ENCODE measurements around the gene MR1.
"Not testable (repeated sequence)": the region's sequence is repeated elsewhere in the genome, so short reads cannot be mapped to it uniquely, and the experiment has no call there.

MR1 gene

DNA sequence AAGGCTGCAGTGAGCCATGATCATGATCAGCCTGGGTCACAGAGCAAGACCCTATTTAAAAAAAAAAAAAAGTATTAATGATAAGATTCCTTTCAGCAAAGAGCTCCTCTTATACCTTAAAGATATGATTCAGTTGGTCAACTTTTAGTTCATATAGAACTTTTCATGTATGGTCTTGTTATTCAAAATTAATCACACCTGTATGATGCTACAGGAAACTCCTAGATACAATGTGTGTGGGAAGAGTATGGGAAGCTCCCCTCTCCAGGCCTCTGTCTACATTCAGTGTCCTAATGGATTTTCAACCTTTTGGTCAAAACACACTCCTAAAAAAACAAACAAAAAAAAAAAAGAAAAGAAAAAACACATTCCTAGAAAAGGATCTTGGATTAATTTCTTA is 17.1 kb downstream of the MR1 start:
- TF ChIP-seq, protein P1, sequence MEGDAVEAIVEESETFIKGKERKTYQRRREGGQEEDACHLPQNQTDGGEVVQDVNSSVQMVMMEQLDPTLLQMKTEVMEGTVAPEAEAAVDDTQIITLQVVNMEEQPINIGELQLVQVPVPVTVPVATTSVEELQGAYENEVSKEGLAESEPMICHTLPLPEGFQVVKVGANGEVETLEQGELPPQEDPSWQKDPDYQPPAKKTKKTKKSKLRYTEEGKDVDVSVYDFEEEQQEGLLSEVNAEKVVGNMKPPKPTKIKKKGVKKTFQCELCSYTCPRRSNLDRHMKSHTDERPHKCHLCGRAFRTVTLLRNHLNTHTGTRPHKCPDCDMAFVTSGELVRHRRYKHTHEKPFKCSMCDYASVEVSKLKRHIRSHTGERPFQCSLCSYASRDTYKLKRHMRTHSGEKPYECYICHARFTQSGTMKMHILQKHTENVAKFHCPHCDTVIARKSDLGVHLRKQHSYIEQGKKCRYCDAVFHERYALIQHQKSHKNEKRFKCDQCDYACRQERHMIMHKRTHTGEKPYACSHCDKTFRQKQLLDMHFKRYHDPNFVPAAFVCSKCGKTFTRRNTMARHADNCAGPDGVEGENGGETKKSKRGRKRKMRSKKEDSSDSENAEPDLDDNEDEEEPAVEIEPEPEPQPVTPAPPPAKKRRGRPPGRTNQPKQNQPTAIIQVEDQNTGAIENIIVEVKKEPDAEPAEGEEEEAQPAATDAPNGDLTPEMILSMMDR (IDR thresholded peaks at IDR 0.05; ENCODE audit: low read depth, low read length, missing control alignments), result no peak
- in situ Hi-C loops (cut with HindIII; ENCODE audit: low sequenced_read_pairs), result no loop called here
- DNase-seq (ENCODE audit: low read depth), result no peak
- no peak overlapping the region for H3K4me3 ChIP-seq (ENCODE audit: low read depth, low read length)

DNA sequence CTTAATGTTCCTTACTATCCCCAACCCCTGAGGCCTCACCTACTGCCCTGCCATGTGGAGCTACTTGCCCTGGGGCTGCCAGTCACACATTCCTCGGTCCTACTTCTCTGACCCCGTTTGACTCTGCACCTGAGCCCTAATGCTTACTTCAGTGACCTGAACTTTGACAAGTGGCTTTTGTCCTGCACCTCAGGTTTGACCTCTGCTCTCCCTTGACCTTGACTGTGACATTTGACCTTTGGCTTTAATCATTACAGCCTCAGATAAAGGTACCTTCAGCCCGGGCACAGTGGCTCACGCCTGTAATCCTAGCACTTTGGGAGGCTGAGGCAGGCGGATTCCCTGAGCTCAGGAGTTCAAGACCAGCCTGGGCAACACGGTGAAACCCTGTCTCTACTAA is 22.8 kb downstream of the MR1 start:
- TF ChIP-seq, protein P1 (IDR thresholded peaks at IDR 0.05; ENCODE audit: low read depth, low read length, missing control alignments), result no peak
- no peak for DNase-seq (ENCODE audit: low read depth)
- no peak overlapping the region for H3K4me3 ChIP-seq (ENCODE audit: low read depth, low read length)
- in situ Hi-C loops (cut with HindIII; ENCODE audit: low sequenced_read_pairs), result no loop called here

DNA sequence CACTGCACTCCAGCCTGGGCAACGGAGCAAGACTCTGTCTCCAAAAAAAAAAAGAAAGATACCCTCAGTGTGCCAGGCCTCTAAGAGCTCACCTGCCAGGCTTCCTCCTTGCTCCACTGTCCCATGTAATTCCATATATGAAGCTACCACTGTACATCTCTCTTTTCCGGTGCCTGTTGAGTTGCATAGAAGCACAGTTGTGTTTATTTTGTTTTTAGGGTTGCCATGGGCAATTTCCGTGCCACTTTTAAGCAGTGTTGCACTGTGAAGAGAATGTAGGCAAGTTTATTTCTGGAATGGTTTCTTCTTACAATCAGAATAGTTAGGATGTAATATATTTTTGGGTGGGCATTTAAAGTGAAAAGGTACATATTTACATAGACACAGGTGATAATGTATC is 23.3 kb downstream of the MR1 start:
- TF ChIP-seq, protein P1 (IDR thresholded peaks at IDR 0.05; ENCODE audit: low read depth, low read length, missing control alignments), result no peak
- in situ Hi-C loops (cut with HindIII; ENCODE audit: low sequenced_read_pairs), result no loop called here
- DNase-seq (ENCODE audit: low read depth), result no peak
- no peak overlapping the region for H3K4me3 ChIP-seq (ENCODE audit: low read depth, low read length)

DNA sequence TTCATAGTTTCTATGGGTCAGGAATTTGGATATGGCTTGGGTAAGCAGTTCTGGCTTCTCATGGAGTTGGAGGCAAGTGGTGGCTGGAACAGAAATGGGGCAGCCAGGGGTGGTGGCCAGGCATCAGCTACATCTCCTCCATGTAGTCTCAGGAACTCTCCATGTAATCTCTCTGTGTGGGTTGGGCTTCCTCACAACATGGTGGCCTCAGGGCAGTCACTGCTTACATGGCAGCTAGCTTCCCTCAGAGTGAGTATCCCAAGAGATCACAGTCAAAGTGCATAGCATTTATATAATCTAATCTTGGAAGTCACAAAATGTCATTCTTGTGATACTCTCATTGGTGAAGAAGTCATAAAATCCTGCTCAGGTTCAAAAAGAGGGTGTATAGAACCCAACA is 25.7 kb downstream of the MR1 start:
- TF ChIP-seq, protein P1 (IDR thresholded peaks at IDR 0.05; ENCODE audit: low read depth, low read length, missing control alignments), result no peak
- no peak overlapping the region for H3K4me3 ChIP-seq (ENCODE audit: low read depth, low read length)
- DNase-seq (ENCODE audit: low read depth), result no peak
- in situ Hi-C loops (cut with HindIII; ENCODE audit: low sequenced_read_pairs), result no loop called here

DNA sequence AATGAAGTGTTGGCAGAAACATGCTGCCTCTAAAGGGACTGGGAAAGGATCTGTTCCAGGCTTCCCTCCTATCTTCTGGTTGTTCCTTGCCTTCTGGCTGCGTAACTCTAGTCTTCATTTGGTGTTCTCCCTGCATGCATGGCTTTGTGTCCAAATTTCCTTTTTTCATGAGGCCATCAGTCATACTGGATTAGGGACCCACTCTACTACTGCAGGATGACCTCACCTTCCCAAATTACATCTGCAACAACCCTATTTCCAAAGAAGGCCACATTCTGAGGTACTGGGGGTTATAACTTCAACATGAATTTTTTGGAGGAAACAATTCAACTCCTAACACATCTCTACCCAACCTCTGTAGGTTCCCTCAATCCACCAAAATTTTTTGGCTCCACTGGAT is 26.3 kb downstream of the MR1 start:
- TF ChIP-seq, protein P1 (IDR thresholded peaks at IDR 0.05; ENCODE audit: low read depth, low read length, missing control alignments), result no peak
- no peak overlapping the region for H3K4me3 ChIP-seq (ENCODE audit: low read depth, low read length)
- no peak for DNase-seq (ENCODE audit: low read depth)
- in situ Hi-C loops (cut with HindIII; ENCODE audit: low sequenced_read_pairs), result no loop called here

DNA sequence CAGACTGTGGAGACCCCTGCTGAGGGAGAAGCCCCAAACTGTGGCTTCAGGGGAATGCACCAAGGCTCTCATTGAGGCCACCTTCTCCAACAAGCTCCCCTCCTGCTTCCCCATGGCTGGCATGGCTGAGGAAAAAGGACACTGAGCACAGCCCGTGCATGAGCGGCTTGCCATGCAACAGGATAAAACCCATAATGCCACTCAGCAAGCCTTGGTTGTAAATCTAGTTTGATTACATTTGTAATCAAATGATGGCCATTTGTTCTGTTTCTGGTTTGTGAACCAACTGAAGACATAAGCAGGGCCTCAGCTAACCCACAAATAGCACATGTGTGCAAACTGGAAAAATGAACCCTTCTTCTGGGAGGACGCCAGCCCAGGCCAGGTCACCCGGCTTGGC is 27.2 kb downstream of the MR1 start:
- DNase-seq (ENCODE audit: low read depth); in situ Hi-C loops (cut with HindIII; ENCODE audit: low sequenced_read_pairs); H3K4me3 ChIP-seq (ENCODE audit: low read depth, low read length): not testable (repeated sequence)

DNA sequence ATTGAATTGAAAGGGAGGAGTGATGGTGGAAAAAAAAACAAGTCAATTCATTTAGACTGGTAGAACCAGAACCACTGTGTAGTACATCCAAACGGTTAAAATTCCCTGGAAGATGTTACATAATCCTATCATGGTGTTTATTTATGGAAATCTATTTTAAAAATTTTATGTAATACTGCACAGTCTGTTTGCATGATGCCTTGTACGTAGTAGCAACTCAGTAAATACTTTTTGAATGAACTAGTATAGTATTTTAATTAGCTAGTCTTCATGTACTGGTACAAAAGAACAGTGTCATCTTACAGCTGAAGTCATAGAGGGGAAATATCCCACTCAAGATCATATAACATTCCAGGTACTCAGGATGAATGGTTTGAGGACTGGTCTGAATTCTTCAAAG is 27.7 kb downstream of the MR1 start:
- H3K4me3 ChIP-seq (ENCODE audit: low read depth, low read length), result no peak overlapping the region
- no peak for DNase-seq (ENCODE audit: low read depth)
- TF ChIP-seq, protein P1 (IDR thresholded peaks at IDR 0.05; ENCODE audit: low read depth, low read length, missing control alignments), result no peak
- in situ Hi-C loops (cut with HindIII; ENCODE audit: low sequenced_read_pairs), result no loop called here

Data from astrocyte of the cerebellum (primary cell).